ENCODE data around the gene CHRNB2.

The CHRNB2 gene

GRCh38 chr1:154609398-154610380, 42.1 kb downstream of the CHRNB2 start:
- TF ChIP-seq CTCF (IDR thresholded peaks at IDR 0.05) = no peak

GRCh38 chr1:154611150-154611862, 43.7 kb downstream of the CHRNB2 start:
- no peak for TF ChIP-seq CTCF (IDR thresholded peaks at IDR 0.05)

- no peak for TF ChIP-seq CTCF (IDR thresholded peaks at IDR 0.05)
These were observed 46.7 kb downstream of the CHRNB2 start for GRCh38 chr1:154614247-154614646.

GRCh38 chr1:154614901-154615300, 47.3 kb downstream of the CHRNB2 start:
- no peak for TF ChIP-seq CTCF (IDR thresholded peaks at IDR 0.05)

- TF ChIP-seq CTCF (IDR thresholded peaks at IDR 0.05) = no peak
These were observed 47.8 kb downstream of the CHRNB2 start for GRCh38 chr1:154615411-154615810.

GRCh38 chr1:154616659-154617345, 49.2 kb downstream of the CHRNB2 start:
- no peak for TF ChIP-seq CTCF (IDR thresholded peaks at IDR 0.05)

- no peak for TF ChIP-seq CTCF (IDR thresholded peaks at IDR 0.05)
These were observed 51.8 kb downstream of the CHRNB2 start for GRCh38 chr1:154619181-154619948.
